ENCODE measurements around the gene LCLAT1. TPM values are rescaled to one million over a fixed set of nuclear protein-coding genes. Genes with fewer than 3 reads are reported as not detected.
"Not testable (repeated sequence)": the region's sequence is repeated elsewhere in the genome, so short reads cannot be mapped to it uniquely, and the experiment has no call there.

LCLAT1 gene
- total RNA-seq, 2 donors from 2014 or later, result 30.2 to 34.2 TPM

DNA sequence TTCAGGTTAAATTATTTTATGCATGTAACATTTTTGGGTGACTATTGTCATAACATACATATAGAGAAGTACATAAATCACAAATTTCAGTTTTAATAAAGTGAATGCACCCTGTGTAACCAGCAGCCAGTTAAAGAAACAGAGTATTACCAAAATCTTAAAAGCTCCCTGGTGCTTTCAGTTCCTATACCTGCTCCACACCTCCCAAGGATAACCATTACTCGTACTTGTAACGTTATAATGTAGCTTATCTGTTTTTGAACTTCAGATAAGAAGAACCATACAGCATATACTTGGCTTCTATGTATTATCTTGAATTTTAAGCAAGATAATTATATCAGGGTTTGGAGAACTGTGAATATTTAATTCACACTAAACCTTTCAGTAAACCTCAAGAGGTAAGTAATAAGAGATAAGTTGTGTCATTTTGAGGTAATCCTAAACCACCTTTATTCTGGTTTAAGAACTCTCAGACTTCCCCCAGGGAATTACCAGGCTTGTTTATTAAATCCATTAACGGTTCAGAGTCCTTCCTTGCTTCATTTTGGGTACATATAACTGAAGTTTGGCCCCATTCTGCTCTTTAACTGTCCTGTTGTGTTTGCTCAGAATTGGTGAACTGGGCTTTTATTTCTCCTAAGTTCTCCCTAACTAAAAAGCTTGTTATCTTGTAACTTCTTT, 58.6 kb downstream of the LCLAT1 start:
- Mint-ChIP-seq H3K36me3 (ENCODE audit: low read depth) (peaks cover 15% of the 10 kb centered on the region), H3K4me3 (no peak overlapping the region), H3K9me3 (peaks cover 29% of the 10 kb centered on the region), H3K27me3 (ENCODE audit: insufficient read depth) (peaks cover 35% of the 10 kb centered on the region), H3K27ac (no peak overlapping the region), H3K4me1 (peaks cover 13% of the 10 kb centered on the region)
- Histone ChIP-seq H3K27me3 (ENCODE audit: control insufficient read depth, insufficient read depth, low read length, poor library complexity, severe bottlenecking) (peaks cover 16% of the 10 kb centered on the region), H3K4me1 (ENCODE audit: control insufficient read depth, insufficient read depth, low read length) (peaks cover 10% of the 10 kb centered on the region), H3K36me3 (ENCODE audit: control insufficient read depth, insufficient read depth, low read length) (peaks cover 5% of the 10 kb centered on the region), H3K9ac (ENCODE audit: extremely low read depth, low read length, poor library complexity, severe bottlenecking) (no peak overlapping the region), H3K9me3 (ENCODE audit: control insufficient read depth, low read length) (peaks cover 25% of the 10 kb centered on the region), H3K4me3 (ENCODE audit: low read length) (no peak overlapping the region), H3K27ac (ENCODE audit: low read depth, low read length) (no peak overlapping the region)
- no peak for DNase-seq
- WGBS, 2 experiments (ENCODE audit: insufficient coverage in 1 of 2, insufficient read length in 1 of 2), result 45 to 80% methylated on average over 1 to 3 of the region's 3 CpGs
- TF ChIP-seq, protein P1, sequence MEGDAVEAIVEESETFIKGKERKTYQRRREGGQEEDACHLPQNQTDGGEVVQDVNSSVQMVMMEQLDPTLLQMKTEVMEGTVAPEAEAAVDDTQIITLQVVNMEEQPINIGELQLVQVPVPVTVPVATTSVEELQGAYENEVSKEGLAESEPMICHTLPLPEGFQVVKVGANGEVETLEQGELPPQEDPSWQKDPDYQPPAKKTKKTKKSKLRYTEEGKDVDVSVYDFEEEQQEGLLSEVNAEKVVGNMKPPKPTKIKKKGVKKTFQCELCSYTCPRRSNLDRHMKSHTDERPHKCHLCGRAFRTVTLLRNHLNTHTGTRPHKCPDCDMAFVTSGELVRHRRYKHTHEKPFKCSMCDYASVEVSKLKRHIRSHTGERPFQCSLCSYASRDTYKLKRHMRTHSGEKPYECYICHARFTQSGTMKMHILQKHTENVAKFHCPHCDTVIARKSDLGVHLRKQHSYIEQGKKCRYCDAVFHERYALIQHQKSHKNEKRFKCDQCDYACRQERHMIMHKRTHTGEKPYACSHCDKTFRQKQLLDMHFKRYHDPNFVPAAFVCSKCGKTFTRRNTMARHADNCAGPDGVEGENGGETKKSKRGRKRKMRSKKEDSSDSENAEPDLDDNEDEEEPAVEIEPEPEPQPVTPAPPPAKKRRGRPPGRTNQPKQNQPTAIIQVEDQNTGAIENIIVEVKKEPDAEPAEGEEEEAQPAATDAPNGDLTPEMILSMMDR (conservative IDR thresholded peaks at IDR 0.05), result no peak

DNA sequence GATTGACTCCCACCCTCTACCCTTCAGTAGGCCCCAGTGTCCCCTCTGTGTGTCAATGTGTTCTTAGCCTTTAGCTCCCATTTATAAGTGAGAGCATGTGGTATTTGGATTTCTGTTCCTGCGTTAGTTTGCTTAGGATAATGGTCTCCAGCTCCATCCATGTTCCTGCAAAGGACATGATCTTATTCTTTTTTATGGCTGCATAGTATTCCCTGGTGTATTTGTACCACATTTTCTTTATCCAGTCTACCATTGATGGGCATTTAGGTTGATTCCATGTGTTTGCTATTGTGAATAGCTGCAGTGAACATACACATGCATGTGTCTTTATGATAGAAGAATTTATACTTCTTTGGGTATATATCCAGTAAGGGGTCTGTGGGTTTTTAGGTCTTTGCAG, 60.4 kb downstream of the LCLAT1 start:
- H3K36me3 Mint-ChIP-seq (ENCODE audit: low read depth); H3K27ac Mint-ChIP-seq: not testable (repeated sequence)
- WGBS, 2 experiments (ENCODE audit: insufficient coverage in 1 of 2, insufficient read length in 1 of 2), result 100% methylated on average over 1 of the region's 1 CpG; no CpG with 5 or more reads in 1 of the 2 experiments

GRCh38 chr2:30509716-30510115, 62.7 kb downstream of the LCLAT1 start:
- 90 to 95% methylated on average over 5 of the region's 5 CpGs for WGBS, 2 experiments (ENCODE audit: insufficient coverage in 1 of 2, insufficient read length in 1 of 2)
- Mint-ChIP-seq H3K36me3 (ENCODE audit: low read depth) (peaks cover 7% of the 10 kb centered on the region), H3K4me1 (peaks cover 34% of the 10 kb centered on the region), H3K27ac (no peak overlapping the region), H3K9me3 (peaks cover 16% of the 10 kb centered on the region), H3K27me3 (ENCODE audit: insufficient read depth) (peaks cover 20% of the 10 kb centered on the region), H3K4me3 (no peak overlapping the region)
- no peak for DNase-seq
- TF ChIP-seq, protein P1 (conservative IDR thresholded peaks at IDR 0.05), result no peak
- no peak overlapping the region for H3K27ac ChIP-seq (ENCODE audit: low read depth, low read length)
- H3K4me3 ChIP-seq (ENCODE audit: low read length), result no peak overlapping the region
- no peaks in the 10 kb centered on the region for H3K36me3 ChIP-seq (ENCODE audit: control insufficient read depth, insufficient read depth, low read length)
- peaks cover 6% of the 10 kb centered on the region for H3K27me3 ChIP-seq (ENCODE audit: control insufficient read depth, insufficient read depth, low read length, poor library complexity, severe bottlenecking)
- H3K4me1 ChIP-seq (ENCODE audit: control insufficient read depth, insufficient read depth, low read length), result peaks cover 25% of the 10 kb centered on the region
- H3K9ac ChIP-seq (ENCODE audit: extremely low read depth, low read length, poor library complexity, severe bottlenecking), result no peak overlapping the region
- peaks cover 20% of the 10 kb centered on the region for H3K9me3 ChIP-seq (ENCODE audit: control insufficient read depth, low read length)

More for the DNA sequence above, 60.4 kb downstream of the LCLAT1 start:
- not testable (repeated sequence) for H3K36me3 ChIP-seq (ENCODE audit: control insufficient read depth, insufficient read depth, low read length); H3K9ac ChIP-seq (ENCODE audit: extremely low read depth, low read length, poor library complexity, severe bottlenecking); H3K4me3 Mint-ChIP-seq; H3K27ac ChIP-seq (ENCODE audit: low read depth, low read length); H3K4me3 ChIP-seq (ENCODE audit: low read length); DNase-seq
- Histone ChIP-seq H3K27me3 (ENCODE audit: control insufficient read depth, insufficient read depth, low read length, poor library complexity, severe bottlenecking) (peaks cover 16% of the 10 kb centered on the region), H3K4me1 (ENCODE audit: control insufficient read depth, insufficient read depth, low read length) (peaks cover 10% of the 10 kb centered on the region), H3K9me3 (ENCODE audit: control insufficient read depth, low read length) (peaks cover 15% of the 10 kb centered on the region)
- peaks cover 16% of the 10 kb centered on the region for H3K9me3 Mint-ChIP-seq
- peaks cover 27% of the 10 kb centered on the region for H3K4me1 Mint-ChIP-seq
- H3K27me3 Mint-ChIP-seq (ENCODE audit: insufficient read depth), result peaks cover 35% of the 10 kb centered on the region

Measured in endodermal cell (in vitro differentiated cells).